PFSK-1 (cell line): ENCODE data around the gene CDKL5.

Experiments
- POLR2AphosphoS5 ChIP-seq: IDR thresholded peaks from 2 replicates; pipeline ENCODE4 v1.6.1; 2012; ENCODE audit warnings: low read depth, mild to moderate bottlenecking, control low read depth, low read length, moderate library complexity
- TAF1 ChIP-seq: IDR thresholded peaks from 2 replicates; pipeline ENCODE4 v1.6.1; 2012; ENCODE audit warnings: low read length, control low read depth, borderline replicate concordance; ENCODE audit not compliant: insufficient read depth
- TF ChIP-seq, protein P1 (sequence below), 2 experiments: IDR thresholded peaks; 2 replicates each; pipeline versions ENCODE4 v1.6.1 to v1.8.0; 2011 to 2012; ENCODE audit warnings: low read depth in 2 of 2, low read length in 2 of 2, control low read depth in 1 of 2, inconsistent platforms in 1 of 2, mild to moderate bottlenecking in 1 of 2, moderate library complexity in 1 of 2; ENCODE audit not compliant: insufficient read depth in 1 of 2

DNA sequence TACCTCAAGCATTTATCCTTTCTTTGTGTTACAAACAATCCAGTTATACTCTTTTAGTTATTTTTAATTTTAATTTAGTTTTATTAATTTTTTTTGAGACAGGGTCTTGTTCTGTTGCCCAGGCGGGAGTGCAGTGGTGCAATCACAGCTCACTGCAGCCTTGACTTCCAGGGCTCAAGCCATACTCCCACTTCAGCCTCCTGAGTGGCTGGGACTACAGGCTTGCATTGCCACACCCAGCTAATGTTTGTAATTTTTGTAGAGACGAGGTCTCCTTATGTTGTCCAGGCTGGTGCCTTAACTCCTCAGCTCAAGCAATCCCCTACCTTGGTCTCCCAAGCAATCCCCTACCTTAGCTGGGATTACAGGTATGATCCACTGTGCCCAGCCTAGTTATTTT lies 45.9 kb downstream of the CDKL5 start:
- TF ChIP-seq, protein P1, sequence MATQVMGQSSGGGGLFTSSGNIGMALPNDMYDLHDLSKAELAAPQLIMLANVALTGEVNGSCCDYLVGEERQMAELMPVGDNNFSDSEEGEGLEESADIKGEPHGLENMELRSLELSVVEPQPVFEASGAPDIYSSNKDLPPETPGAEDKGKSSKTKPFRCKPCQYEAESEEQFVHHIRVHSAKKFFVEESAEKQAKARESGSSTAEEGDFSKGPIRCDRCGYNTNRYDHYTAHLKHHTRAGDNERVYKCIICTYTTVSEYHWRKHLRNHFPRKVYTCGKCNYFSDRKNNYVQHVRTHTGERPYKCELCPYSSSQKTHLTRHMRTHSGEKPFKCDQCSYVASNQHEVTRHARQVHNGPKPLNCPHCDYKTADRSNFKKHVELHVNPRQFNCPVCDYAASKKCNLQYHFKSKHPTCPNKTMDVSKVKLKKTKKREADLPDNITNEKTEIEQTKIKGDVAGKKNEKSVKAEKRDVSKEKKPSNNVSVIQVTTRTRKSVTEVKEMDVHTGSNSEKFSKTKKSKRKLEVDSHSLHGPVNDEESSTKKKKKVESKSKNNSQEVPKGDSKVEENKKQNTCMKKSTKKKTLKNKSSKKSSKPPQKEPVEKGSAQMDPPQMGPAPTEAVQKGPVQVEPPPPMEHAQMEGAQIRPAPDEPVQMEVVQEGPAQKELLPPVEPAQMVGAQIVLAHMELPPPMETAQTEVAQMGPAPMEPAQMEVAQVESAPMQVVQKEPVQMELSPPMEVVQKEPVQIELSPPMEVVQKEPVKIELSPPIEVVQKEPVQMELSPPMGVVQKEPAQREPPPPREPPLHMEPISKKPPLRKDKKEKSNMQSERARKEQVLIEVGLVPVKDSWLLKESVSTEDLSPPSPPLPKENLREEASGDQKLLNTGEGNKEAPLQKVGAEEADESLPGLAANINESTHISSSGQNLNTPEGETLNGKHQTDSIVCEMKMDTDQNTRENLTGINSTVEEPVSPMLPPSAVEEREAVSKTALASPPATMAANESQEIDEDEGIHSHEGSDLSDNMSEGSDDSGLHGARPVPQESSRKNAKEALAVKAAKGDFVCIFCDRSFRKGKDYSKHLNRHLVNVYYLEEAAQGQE (IDR thresholded peaks at IDR 0.05; ENCODE audit: insufficient read depth in 1 of 2, low read depth in 2 of 2, low read length in 2 of 2), result no peak
- TF ChIP-seq POLR2AphosphoS5, result no peak
- TF ChIP-seq TAF1, result no peak
